Aortic smooth muscle cell (primary cell): ENCODE results near the gene FAM47A. TPM values are rescaled to one million over a fixed set of nuclear protein-coding genes. Genes with fewer than 3 reads are reported as not detected.

Experiments
- total RNA-seq: library from RNA; depleted of rRNA; stranded (reverse); fragments of >200 nt; gene quantifications from 2 replicates; pipeline ENCODE4 v1.2.3, GENCODE V29; 2014

Gene FAM47A
- total RNA-seq: not detected in 2 replicates

DNA sequence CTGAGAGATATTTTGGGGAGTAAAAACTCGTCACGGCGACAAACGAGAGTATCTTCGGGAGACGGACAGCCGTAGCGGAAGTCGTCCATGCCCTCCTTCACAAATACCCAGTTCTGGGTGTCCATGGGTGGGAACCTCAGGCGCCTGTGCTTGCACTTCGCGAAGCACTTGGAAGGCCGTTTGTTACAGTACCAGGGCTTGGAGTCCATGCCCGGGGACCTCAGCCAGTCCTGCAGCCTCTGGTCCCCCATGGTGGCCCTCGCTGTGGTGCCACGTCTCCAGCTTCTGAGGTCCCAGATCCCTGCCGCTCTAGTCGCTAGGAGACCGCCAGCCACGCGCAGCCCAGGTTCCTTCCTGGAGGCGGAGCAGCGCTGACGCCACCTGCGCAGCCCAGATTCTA, at the start of gene FAM47A:
Gene FAM47A (minus strand): TSS at position 287 of the 400 bp plus-strand sequence. CDS start 36 bp downstream, at position 251.

